ENCODE data around the gene MANSC4. TPM values are rescaled to one million over a fixed set of nuclear protein-coding genes. Genes with fewer than 3 reads are reported as not detected.

The MANSC4 gene
- not detected for total RNA-seq
- not detected for polyA plus RNA-seq
- total RNA-seq = 0 to 0.08 (median 0) reads per million in 6 experiments

DNA sequence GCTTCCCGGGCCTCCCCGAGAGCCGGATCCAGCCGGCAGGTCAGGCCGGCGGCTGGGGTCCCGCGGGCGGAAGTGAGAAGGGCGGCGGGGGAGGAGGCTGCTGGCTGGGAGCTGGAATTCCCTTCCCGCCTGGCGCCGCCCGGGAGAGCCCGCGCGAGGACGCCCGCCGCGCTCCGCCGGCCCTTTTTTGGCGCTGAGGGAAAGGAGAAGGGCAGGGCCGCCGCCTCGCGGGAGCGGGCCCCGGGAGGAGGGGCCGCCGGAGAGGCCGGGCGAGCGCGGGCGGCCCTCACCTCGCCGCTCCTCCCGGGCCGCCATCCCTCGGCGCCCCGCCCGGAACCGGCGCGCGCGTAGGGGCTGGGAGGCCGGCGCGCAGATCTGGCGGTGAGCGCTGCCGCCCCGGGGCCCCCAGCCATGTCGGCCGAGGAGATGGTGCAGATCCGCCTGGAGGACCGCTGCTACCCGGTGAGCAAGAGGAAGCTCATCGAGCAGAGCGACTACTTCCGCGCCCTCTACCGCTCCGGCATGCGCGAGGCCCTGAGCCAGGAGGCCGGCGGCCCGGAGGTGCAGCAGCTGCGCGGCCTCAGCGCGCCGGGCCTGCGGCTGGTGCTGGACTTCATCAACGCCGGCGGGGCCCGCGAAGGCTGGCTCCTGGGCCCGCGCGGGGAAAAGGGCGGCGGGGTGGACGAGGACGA lies at the start of gene MANSC4, which contains the start of gene KLHL42:
MANSC4 (minus strand) TSS at position 317 of the 692 bp plus-strand sequence. CDS start 8,960 bp downstream, outside the sequence.
KLHL42 (plus strand) TSS at position 314 of the 692 bp plus-strand sequence; CDS start at position 412, 98 bp downstream.
- H3K36me3 Mint-ChIP-seq = peaks cover 0 to 16% (median 0%) of the 10 kb centered on the region in 3 donors
- peak within 1 kb of the TSS; percentile 75 to 94 (median 89) for H3K27ac Mint-ChIP-seq
- POLR2A ChIA-PET = interaction anchor here (0.6 to 2.3 kb wide), 13 partner anchors 9 to 536 kb away, joined by 3 to 14 read pairs (median 7); partner anchors contain the start of genes CCDC91, MRPS35, PPFIBP1 and STK38L
- no peaks in the 10 kb centered on the region for H3K9me3 Mint-ChIP-seq
- H3K4me1 Mint-ChIP-seq = peaks cover 14 to 46% (median 35%) of the 10 kb centered on the region in 4 donors
- ATAC-seq = peak; percentile 82 to 90
- peak within 1 kb of the TSS; percentile 78 to 96 (median 90) for H3K4me3 Mint-ChIP-seq
- H3K27me3 Mint-ChIP-seq = peaks cover 0 to under 1% (median 0%) of the 10 kb centered on the region in 5 donors
- peak; percentile 38 to 84 (median 62) for DNase-seq

DNA sequence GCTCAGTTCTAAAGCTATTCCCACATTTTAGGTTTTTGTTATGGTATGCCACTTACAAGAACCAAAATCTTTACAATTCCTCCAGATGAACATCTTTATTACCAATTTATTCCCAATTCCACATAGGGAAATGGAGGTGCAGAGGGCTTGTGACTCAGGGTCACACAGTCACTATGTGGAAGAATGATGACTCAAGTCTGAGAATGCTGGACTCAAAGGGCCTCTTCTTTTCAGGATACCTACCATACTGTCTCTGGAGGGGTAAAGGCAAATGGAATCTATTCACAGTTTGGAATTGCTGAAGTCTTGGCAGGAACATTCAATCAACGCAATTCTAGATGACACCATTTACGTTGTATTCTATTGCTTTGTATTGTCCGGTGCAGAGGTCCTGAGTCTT lies 48.2 kb upstream of the MANSC4 start:
- DNase-seq = no peak
- Mint-ChIP-seq H3K9me3 (no peaks in the 10 kb centered on the region), H3K4me3 (no peak overlapping the region), H3K27me3 (peaks cover 0 to 18% (median 4%) of the 10 kb centered on the region in 5 donors), H3K36me3 (no peaks in the 10 kb centered on the region), H3K27ac (no peak overlapping the region), H3K4me1 (peaks cover 0 to 3% (median 0%) of the 10 kb centered on the region in 4 donors)
- POLR2A ChIA-PET = no interaction called here
- no peak for ATAC-seq

DNA sequence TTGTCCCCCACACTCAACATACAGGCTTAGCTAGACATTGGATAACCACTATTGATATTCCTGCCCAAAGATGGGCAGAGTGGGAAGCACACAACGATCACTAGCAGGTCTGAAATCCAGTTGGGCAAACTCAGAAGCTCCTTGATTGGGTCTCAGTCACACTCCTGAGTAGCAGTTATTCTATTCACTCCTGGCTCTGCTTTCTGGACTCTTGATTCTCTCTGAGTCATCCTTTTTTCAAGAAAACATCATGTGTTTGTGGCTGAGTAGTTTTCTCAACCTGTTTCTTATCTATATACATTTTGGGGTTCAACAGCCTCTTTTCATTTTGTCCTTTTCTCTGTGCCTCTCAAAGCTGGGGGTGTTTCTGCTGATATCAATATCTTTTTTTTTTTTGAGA lies 46.0 kb upstream of the MANSC4 start:
- Mint-ChIP-seq H3K27ac (no peak overlapping the region), H3K36me3 (no peaks in the 10 kb centered on the region), H3K27me3 (peaks cover 0 to 14% (median 0%) of the 10 kb centered on the region in 5 donors), H3K4me3 (no peak overlapping the region), H3K4me1 (peaks cover 0 to 17% (median 3%) of the 10 kb centered on the region in 4 donors), H3K9me3 (no peaks in the 10 kb centered on the region)
- POLR2A ChIA-PET = no interaction called here
- no peak for ATAC-seq
- DNase-seq = no peak

DNA sequence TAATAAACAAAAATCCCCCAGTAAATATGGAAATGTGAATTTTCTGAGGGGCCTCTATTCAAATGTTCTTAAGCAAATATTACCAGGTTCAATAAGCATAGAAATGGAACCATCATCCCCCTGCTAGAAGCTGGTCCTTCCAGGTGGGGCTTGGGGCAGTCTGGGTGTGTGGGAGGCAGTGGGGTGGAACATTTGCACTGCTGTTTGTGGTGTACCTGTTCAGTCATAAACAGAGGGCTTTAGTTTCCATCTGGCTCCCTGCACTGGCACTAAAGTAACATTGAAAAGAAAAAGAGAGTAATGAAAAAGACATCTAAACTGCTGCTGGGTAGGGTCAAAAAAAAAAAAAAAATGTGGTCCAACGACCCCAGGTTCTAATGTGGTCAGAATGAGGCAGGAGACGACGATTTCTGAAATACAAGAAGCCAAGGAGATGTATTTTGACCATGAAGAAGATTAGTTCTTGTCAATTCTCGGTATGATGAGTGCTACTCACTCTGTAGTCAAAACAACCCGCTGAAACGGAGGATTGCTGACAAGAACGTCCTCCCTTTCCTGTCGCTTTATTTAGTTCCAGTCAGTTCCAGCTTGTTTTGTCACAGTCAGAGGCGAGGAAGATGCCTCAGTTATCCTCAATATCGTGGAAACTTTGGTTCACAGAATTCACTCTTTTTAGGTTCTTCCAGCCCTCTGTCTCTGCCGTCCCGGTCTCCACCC lies 44.2 kb upstream of the MANSC4 start:
- DNase-seq (no peak), ATAC-seq (no peak)
- H3K36me3 Mint-ChIP-seq = no peaks in the 10 kb centered on the region
- POLR2A ChIA-PET = no interaction called here
- H3K27ac Mint-ChIP-seq = peak overlapping the region in 1 of 10 donors; percentile 50
- no peaks in the 10 kb centered on the region for H3K9me3 Mint-ChIP-seq
- H3K27me3 Mint-ChIP-seq = peaks cover 0 to 8% (median 0%) of the 10 kb centered on the region in 5 donors
- H3K4me3 Mint-ChIP-seq = no peak overlapping the region
- H3K4me1 Mint-ChIP-seq = peaks cover 0 to 18% (median 3%) of the 10 kb centered on the region in 4 donors

DNA sequence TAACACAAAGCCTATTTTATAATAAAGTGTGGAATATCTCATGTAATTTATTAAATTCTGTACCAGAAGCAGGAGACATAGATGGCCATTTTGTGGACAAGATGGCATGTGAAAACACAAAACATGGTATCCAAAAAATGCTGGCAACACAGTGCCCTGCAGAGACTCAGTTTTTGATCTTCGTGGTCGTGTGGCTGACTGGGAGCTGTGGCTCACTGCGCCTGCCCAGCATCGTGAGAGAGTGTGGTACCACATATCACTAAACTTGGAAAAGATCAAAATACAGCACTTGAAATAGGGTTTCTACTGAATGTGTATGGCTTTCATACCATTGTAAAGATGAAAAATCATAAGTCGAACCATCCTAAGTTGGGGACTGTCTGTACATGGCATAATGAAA lies 43.0 kb upstream of the MANSC4 start:
- no peak for ATAC-seq
- H3K4me3 Mint-ChIP-seq = no peak overlapping the region
- POLR2A ChIA-PET = no interaction called here

DNA sequence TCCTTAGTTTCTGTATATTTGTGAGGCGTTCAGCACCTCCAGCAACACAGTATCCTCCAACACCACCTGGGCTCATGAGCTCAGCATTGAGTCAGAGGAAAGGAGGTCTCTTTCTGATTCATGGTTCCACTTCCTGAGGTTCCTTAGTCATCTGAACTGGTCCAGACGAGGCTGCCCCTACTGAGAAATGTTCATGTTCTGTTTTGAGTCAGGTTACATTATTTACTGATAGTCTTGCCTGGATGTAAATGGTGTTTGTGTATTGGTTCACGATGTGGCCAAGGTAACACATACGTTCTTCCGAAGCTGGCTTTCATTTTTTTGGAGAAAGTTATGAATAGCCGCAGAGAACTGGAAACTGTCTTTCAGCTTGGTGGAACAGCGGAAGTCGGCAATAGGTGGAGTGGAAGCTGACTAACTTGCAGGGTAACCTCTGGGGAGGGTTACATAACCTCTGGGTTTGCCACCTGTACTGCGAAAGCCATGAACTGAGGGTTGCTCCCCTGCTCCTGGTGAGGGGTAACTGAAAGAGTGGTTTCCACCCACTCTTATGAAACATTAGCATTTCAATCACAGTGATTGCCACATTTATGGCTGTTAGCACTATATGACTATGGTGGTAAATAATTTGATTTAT lies 42.2 kb upstream of the MANSC4 start:
- DNase-seq (peak in 3 of 10 donors; percentile 1 to 10 (median 9)), ATAC-seq (peak; percentile 22 to 60)
- Mint-ChIP-seq H3K36me3 (no peaks in the 10 kb centered on the region), H3K4me3 (peak overlapping the region in 5 of 10 donors; percentile 26 to 76 (median 57)), H3K9me3 (no peaks in the 10 kb centered on the region), H3K4me1 (peaks cover 0 to 18% (median 3%) of the 10 kb centered on the region in 4 donors), H3K27me3 (peaks cover 0 to 4% (median 0%) of the 10 kb centered on the region in 5 donors), H3K27ac (peak overlapping the region in 3 of 10 donors; percentile 45 to 87 (median 76))
- POLR2A ChIA-PET = interaction anchor here (2.4 kb wide), 1 partner anchor 42 kb away, joined by 9 read pairs; the partner anchor contains the start of genes KLHL42 and MANSC4

More for the DNA sequence above, 43.0 kb upstream of the MANSC4 start:
- no peak for DNase-seq
- H3K9me3 Mint-ChIP-seq = no peaks in the 10 kb centered on the region
- H3K36me3 Mint-ChIP-seq = no peaks in the 10 kb centered on the region
- H3K4me1 Mint-ChIP-seq = peaks cover 0 to 18% (median 3%) of the 10 kb centered on the region in 4 donors
- peaks cover 0 to 6% (median 0%) of the 10 kb centered on the region in 5 donors for H3K27me3 Mint-ChIP-seq
- H3K27ac Mint-ChIP-seq = peak overlapping the region in 1 of 10 donors; percentile 28

DNA sequence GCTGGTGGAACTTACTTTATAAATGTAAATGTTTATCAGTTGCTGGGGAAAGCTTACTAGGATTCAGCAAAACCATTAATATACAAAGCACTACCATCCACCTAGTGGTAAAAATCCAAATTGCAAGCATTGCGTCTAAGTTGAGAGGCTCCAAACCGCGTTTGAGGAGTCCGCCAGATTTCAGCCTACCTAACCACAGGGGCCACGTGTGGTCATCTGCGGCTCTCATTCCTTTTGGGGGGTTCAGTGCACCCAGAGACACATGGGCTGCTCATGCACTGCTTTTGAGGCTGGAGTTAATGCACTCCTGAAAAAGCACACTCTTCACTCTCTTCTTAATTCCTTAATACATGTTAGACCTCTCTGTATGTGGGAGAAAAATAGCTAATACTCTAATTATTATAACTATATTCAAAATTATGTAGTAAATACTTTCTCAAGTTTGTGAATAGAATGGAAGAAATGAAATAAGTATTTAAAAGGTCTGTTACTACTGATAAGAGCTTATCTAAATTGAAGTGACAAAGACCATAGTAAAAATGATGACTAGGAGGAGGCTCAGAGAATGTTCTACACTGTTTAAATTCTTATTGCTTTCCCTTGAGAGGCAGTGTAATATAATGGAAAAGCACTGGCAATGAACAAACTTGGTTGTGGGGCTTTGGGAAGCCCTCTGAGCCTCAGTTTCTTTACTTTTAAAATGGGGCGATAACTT lies 41.4 kb upstream of the MANSC4 start:
- Mint-ChIP-seq H3K36me3 (no peaks in the 10 kb centered on the region), H3K27me3 (peaks cover 0 to 4% (median 0%) of the 10 kb centered on the region in 5 donors), H3K4me1 (peaks cover 0 to 18% (median 3%) of the 10 kb centered on the region in 4 donors), H3K4me3 (peak overlapping the region in 5 of 10 donors; percentile 22 to 76 (median 36)), H3K9me3 (no peaks in the 10 kb centered on the region), H3K27ac (peak overlapping the region in 1 of 10 donors; percentile 76)
- DNase-seq (peak in 6 of 10 donors; percentile 13 to 53 (median 37)), ATAC-seq (peak; percentile 59 to 73)
- POLR2A ChIA-PET = interaction anchor here (2.4 kb wide), 1 partner anchor 42 kb away, joined by 9 read pairs; the partner anchor contains the start of genes KLHL42 and MANSC4

DNA sequence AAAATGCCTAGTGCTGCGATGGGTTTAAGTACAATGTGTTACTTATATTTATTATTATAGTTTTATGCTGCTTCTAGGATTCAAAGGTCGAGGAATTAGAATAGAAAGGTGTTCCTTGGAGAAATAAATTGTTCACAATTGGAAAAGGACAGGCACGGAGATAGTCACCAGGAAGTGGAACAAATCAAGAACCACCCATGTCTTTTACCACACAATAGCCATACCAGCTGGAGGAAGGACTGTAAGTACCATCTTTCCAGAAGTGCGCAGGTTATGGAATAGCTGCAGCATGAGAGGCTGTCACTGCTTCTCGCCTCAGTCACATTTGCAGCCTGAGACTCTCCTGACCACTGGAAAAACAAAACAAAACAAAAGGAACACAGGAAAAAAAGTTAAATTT lies 40.5 kb upstream of the MANSC4 start:
- H3K4me3 Mint-ChIP-seq = no peak overlapping the region
- no peak overlapping the region for H3K27ac Mint-ChIP-seq
- peaks cover 0 to 4% (median 0%) of the 10 kb centered on the region in 5 donors for H3K27me3 Mint-ChIP-seq
- H3K4me1 Mint-ChIP-seq = peaks cover 0 to 18% (median 3%) of the 10 kb centered on the region in 4 donors
- no peaks in the 10 kb centered on the region for H3K9me3 Mint-ChIP-seq
- DNase-seq = no peak
- H3K36me3 Mint-ChIP-seq = no peaks in the 10 kb centered on the region
- no peak for ATAC-seq
- POLR2A ChIA-PET = interaction anchor here (2.4 kb wide), 1 partner anchor 41 kb away, joined by 9 read pairs; the partner anchor contains the start of genes KLHL42 and MANSC4

DNA sequence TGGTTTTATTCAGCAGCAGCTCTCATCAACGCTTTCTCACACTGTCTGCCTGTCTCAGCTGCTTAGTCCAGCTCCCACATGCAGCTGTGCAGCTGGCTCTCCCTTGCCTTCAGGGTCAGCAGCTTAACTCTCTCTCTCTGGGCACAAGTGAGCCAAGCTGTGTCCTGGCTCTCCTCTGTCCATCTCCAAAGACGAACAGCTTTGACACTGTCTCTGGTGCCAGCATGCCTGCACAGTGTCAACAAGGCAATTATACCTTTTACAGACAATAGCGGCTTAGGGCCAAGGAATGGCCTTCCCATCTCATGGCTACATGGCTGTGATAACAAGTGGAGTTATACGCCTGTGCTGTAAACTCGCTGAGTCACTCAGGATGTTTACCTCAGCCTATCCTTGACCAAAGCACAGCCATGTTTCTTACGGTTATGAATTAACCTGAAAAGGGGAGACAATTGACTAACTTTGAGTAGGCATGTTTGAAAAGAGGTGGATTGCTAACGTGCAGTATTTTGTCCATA lies 38.4 kb upstream of the MANSC4 start:
- H3K27me3 Mint-ChIP-seq = peaks cover 0 to 2% (median 0%) of the 10 kb centered on the region in 5 donors
- POLR2A ChIA-PET = no interaction called here
- no peak overlapping the region for H3K27ac Mint-ChIP-seq
- peaks cover 2 to 27% (median 14%) of the 10 kb centered on the region in 4 donors for H3K4me1 Mint-ChIP-seq
- no peak overlapping the region for H3K4me3 Mint-ChIP-seq
- ATAC-seq (no peak), DNase-seq (no peak)
- H3K36me3 Mint-ChIP-seq = no peaks in the 10 kb centered on the region
- no peaks in the 10 kb centered on the region for H3K9me3 Mint-ChIP-seq

DNA sequence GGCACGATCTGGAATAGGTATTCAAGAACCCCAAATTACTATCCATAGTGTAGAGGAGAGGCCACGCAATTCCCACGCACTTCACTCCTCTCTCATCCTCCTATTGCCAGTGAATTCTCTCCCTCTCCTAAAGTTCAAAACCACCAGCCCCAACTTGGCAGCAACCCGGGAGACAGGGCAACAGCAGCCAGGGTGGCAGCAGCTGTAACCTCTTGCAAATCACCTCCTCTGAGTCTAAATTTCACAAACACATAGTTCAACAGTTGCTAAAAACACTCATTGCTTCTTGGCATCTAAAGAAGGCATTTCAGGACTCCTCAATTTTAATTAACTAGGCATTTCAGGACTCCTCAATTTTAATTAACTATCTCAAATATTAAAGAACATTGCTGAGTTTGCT lies 37.7 kb upstream of the MANSC4 start:
- ATAC-seq (no peak), DNase-seq (no peak)
- H3K27ac Mint-ChIP-seq = no peak overlapping the region
- H3K4me1 Mint-ChIP-seq = peaks cover 2 to 27% (median 14%) of the 10 kb centered on the region in 4 donors
- POLR2A ChIA-PET = no interaction called here
- H3K36me3 Mint-ChIP-seq = no peaks in the 10 kb centered on the region
- no peaks in the 10 kb centered on the region for H3K9me3 Mint-ChIP-seq
- peaks cover 0 to 2% (median 0%) of the 10 kb centered on the region in 5 donors for H3K27me3 Mint-ChIP-seq
- H3K4me3 Mint-ChIP-seq = peak overlapping the region in 1 of 10 donors; percentile 23

DNA sequence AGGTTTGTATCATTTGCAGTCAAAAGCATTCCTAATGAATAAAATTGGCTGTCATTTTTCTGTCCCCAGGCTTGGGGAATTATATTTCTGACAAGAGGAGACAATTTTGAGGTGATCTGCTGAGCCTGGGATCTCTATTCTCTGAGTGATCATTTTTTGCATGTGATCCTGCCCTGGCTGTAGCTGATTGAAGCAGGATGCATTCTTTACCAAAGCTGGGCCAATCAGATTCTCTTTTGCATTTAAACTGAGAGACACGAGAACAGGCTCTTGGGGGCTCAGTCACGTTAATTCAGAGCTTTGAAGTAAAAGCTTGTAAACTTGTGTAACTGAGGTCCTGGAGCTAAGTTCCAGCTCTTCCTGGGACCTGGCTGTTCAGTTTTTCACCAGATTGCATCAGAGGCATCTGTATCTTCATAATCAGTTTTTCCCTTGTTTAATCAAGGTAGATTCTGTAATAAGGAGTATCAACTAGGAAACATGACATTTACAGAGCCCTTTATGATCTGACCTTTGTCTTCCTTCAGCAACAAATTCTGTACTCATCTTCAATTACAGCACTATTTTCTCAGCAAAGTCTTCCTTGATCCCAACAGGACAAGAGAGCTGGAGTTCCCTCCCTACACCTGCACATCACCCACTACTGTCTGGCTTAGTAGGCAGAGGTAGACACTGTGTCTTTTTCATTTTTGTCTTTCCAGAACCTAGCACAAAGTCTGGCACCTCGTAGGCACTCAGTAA lies 35.0 kb upstream of the MANSC4 start:
- peaks cover 0 to 8% (median 4%) of the 10 kb centered on the region in 5 donors for H3K27me3 Mint-ChIP-seq
- H3K36me3 Mint-ChIP-seq = peaks cover 0 to 4% (median 0%) of the 10 kb centered on the region in 3 donors
- POLR2A ChIA-PET = no interaction called here
- peak overlapping the region in 1 of 10 donors; percentile 46 for H3K27ac Mint-ChIP-seq
- no peak overlapping the region for H3K4me3 Mint-ChIP-seq
- H3K4me1 Mint-ChIP-seq = peaks cover 0 to 15% (median 10%) of the 10 kb centered on the region in 4 donors
- DNase-seq = no peak
- no peak for ATAC-seq
- H3K9me3 Mint-ChIP-seq = no peaks in the 10 kb centered on the region

All from naive thymus-derived CD8-positive, alpha-beta T cell (primary cell).